A673 (cell line): ENCODE data around the gene GIMAP5. TPM values are rescaled to one million over a fixed set of nuclear protein-coding genes. Genes with fewer than 3 reads are reported as not detected.

Experiments used
- BruUV-seq: library from RNA; stranded (reverse); fragments of 400-500 nt; replicated peaks from 2 replicates; lab custom pipeline; 2021; lab: Mats Ljungman, UMichigan
- CTCF ChIA-PET: fragments of 300-600 bp; sonication (Branson Sonifier 250); formaldehyde crosslinking; loops from one replicate; lab custom pipeline; 2022; ENCODE audit warnings: antibody characterized with exemption; lab: Charles Lee
- POLR2A ChIA-PET: fragments of 300-600 bp; sonication (Branson Sonifier 250); formaldehyde crosslinking; loops from one replicate; lab custom pipeline; 2022; ENCODE audit warnings: antibody characterized with exemption; ENCODE audit not compliant: low non-redundant PET; lab: Charles Lee
- DNase-seq: peaks from one replicate; pipeline ENCODE4 v3.0.0-alpha.2; 2015; ENCODE audit warnings: low spot score
- H3K27ac ChIP-seq: fragments of 200-600 bp; sonication (generic); 2 replicates; pipeline ENCODE4 v1.5.1; 2016; ENCODE audit warnings: mixed run types, low read depth, mild to moderate bottlenecking, mixed read lengths, antibody characterized with exemption, low read length; ENCODE audit not compliant: poor library complexity, severe bottlenecking
- H3K27me3 ChIP-seq: fragments of 200-600 bp; sonication (generic); replicated peaks from 2 replicates; pipeline ENCODE4 v1.6.1; 2017; ENCODE audit warnings: mixed run types, low read depth, mild to moderate bottlenecking, mixed read lengths, antibody characterized with exemption, low read length; ENCODE audit not compliant: insufficient read depth, poor library complexity
- H3K36me3 ChIP-seq: fragments of 200-600 bp; sonication (generic); 2 replicates; pipeline ENCODE4 v1.6.1; 2016; ENCODE audit warnings: mixed run types, mild to moderate bottlenecking, mixed read lengths, antibody characterized with exemption, low read length; ENCODE audit not compliant: insufficient read depth, poor library complexity, severe bottlenecking
- H3K4me1 ChIP-seq: fragments of 200-600 bp; sonication (generic); 2 replicates; pipeline ENCODE4 v1.6.1; 2017; ENCODE audit warnings: mixed run types, mild to moderate bottlenecking, mixed read lengths, antibody characterized with exemption, low read length; ENCODE audit not compliant: insufficient read depth, poor library complexity, severe bottlenecking
- H3K4me3 ChIP-seq: fragments of 200-600 bp; sonication (generic); 2 replicates; pipeline ENCODE4 v1.5.1; 2016; ENCODE audit warnings: low read depth, mixed run types, mild to moderate bottlenecking, mixed read lengths, low read length; ENCODE audit not compliant: poor library complexity, severe bottlenecking
- H3K9me3 ChIP-seq: fragments of 200-600 bp; sonication (generic); 2 replicates; pipeline ENCODE4 v1.6.1; 2016; ENCODE audit warnings: mixed run types, low read depth, mild to moderate bottlenecking, mixed read lengths, antibody characterized with exemption, low read length; ENCODE audit not compliant: poor library complexity, severe bottlenecking
- CTCF ChIP-seq: fragments of 300-800, 200-600 bp; sonication (generic); conservative IDR thresholded peaks from 2 replicates; pipeline ENCODE4 v1.5.1; 2017; ENCODE audit warnings: low read depth, mild to moderate bottlenecking, antibody characterized with exemption, low read length, moderate library complexity, mixed read lengths
- EZH2 ChIP-seq: fragments of 200-600 bp; sonication (generic); IDR thresholded peaks from 2 replicates; pipeline ENCODE4 v1.6.1; 2017; ENCODE audit warnings: borderline replicate concordance, low read depth, mild to moderate bottlenecking, mixed read lengths, antibody characterized with exemption, low read length; ENCODE audit not compliant: poor library complexity, severe bottlenecking
- intact Hi-C: fragments of 100-400 bp; cut with micrococcal nuclease; formaldehyde crosslinking; loops from one replicate; pipeline ENCODE4 v1.10.0; 2022; ENCODE audit not compliant: unreplicated experiment
- total RNA-seq: library from RNA; stranded (reverse); gene quantifications from 2 replicates; pipeline ENCODE4 v1.2.3, GENCODE V29; 2021

Gene GIMAP5
- total RNA-seq, 1 experiment from 2014 or later: 0.58 TPM

GRCh38 chr7:150736864-150737263 is 354 bp upstream of the GIMAP5 start:
- DNase-seq: no peak
- H3K27ac ChIP-seq: no peak overlapping the region
- peaks cover 4% of the 10 kb centered on the region for H3K27me3 ChIP-seq
- no peak for TF ChIP-seq EZH2
- no peaks in the 10 kb centered on the region for H3K36me3 ChIP-seq
- no TSS peak for BruUV-seq
- no peaks in the 10 kb centered on the region for H3K4me1 ChIP-seq
- POLR2A ChIA-PET: no interaction called here
- no peaks in the 10 kb centered on the region for H3K9me3 ChIP-seq
- CTCF ChIA-PET: no interaction called here
- H3K4me3 ChIP-seq: no peak overlapping the region
- intact Hi-C loops: no loop called here

DNA sequence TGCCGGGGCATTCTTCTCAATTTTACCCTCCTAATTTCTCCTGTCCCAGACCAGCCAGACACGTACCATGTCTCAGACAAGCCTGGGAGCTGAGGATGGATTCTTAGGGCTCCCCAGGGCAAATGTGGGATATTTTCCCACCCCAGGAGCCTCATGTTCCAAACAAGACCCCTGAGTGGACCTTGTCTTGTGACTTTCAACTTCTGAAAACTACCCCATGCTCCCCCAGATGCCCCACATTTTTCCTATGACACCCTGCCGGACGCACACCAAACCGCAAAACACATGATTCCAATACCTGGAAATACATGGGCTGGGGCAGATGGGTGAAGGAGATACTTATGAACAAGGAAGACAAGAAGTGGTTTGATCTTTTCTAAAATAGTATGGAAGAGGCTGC is 874 bp downstream of the GIMAP5 start:
- TF ChIP-seq EZH2 (no peak), CTCF (no peak)
- no peaks in the 10 kb centered on the region for H3K27me3 ChIP-seq
- intact Hi-C loops: no loop called here
- H3K27ac ChIP-seq: no peak overlapping the region
- CTCF ChIA-PET: no interaction called here
- no TSS peak for BruUV-seq
- no peaks in the 10 kb centered on the region for H3K36me3 ChIP-seq
- no peaks in the 10 kb centered on the region for H3K9me3 ChIP-seq
- POLR2A ChIA-PET: no interaction called here
- no peak overlapping the region for H3K4me3 ChIP-seq
- H3K4me1 ChIP-seq: no peaks in the 10 kb centered on the region
- no peak for DNase-seq

- TF ChIP-seq EZH2: no peak
- no peak for TF ChIP-seq CTCF
- H3K9me3 ChIP-seq: no peaks in the 10 kb centered on the region
- no peak overlapping the region for H3K4me3 ChIP-seq
- no peaks in the 10 kb centered on the region for H3K4me1 ChIP-seq
- H3K36me3 ChIP-seq: no peaks in the 10 kb centered on the region
- intact Hi-C loops: no loop called here
- BruUV-seq: no TSS peak
- no peak for DNase-seq
- CTCF ChIA-PET: no interaction called here
- H3K27ac ChIP-seq: no peak overlapping the region
- no peaks in the 10 kb centered on the region for H3K27me3 ChIP-seq
- POLR2A ChIA-PET: no interaction called here
These were observed 1.4 kb downstream of the GIMAP5 start for GRCh38 chr7:150738591-150739001.

DNA sequence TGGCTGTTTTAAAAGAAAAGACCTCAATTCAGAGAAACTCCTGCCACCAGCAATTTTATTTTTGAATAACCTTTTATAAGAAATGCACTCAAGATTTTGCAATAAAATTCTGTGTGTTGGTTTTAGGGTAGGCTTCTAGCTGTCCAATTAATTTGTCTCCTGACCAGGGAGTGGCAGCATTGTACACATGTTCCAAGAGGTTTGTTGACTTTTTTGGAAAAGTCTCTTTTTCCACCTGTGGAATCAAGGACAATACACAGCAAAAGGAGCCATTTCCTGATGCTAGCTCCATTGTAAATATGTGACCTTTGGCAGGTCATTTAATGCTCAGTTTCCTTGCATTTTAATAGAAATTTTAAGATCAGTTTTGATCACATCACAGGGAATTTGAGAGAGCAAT is 1.8 kb downstream of the GIMAP5 start:
- H3K4me3 ChIP-seq: no peak overlapping the region
- no peaks in the 10 kb centered on the region for H3K4me1 ChIP-seq
- POLR2A ChIA-PET: no interaction called here
- CTCF ChIA-PET: no interaction called here
- H3K27me3 ChIP-seq: no peaks in the 10 kb centered on the region
- no peaks in the 10 kb centered on the region for H3K36me3 ChIP-seq
- intact Hi-C loops: no loop called here
- H3K27ac ChIP-seq: no peak overlapping the region
- no peak for DNase-seq
- TF ChIP-seq CTCF (peak; percentile 35; the same call in 1 of the 2 replicates), EZH2 (no peak)
- no peaks in the 10 kb centered on the region for H3K9me3 ChIP-seq
- no TSS peak for BruUV-seq
